Gastroesophageal sphincter (tissue), 3 donors: ENCODE data around the gene GMDS.

ENCODE experiments used
- CTCF ChIP-seq, 4 experiments: fragments of 200-600 bp in 2 of 4; fragments of 450-650 bp in 2 of 4; sonication (generic) in 1 of 4; IDR thresholded peaks; one replicate each; pipeline ENCODE4 v1.5.1; 2017 to 2019; ENCODE audit warnings: antibody characterized with exemption in 4 of 4, mild to moderate bottlenecking in 2 of 4, moderate library complexity in 2 of 4
- EP300 ChIP-seq: sonication (generic); formaldehyde crosslinking; IDR thresholded peaks from one replicate; pipeline ENCODE4 v1.6.1; 2017; ENCODE audit warnings: antibody characterized with exemption, mild to moderate bottlenecking
- POLR2A ChIP-seq, 2 donors: fragments of 450-650 bp; IDR thresholded peaks; one replicate each; pipeline ENCODE4 v1.6.1; 2017; ENCODE audit warnings: antibody characterized with exemption in 2 of 2, mild to moderate bottlenecking in 2 of 2, moderate library complexity in 1 of 2
- POLR2AphosphoS5 ChIP-seq: sonication (generic); formaldehyde crosslinking; IDR thresholded peaks from one replicate; pipeline ENCODE4 v1.6.1; 2017; ENCODE audit warnings: antibody characterized with exemption

GRCh38 chr6:1869308-1869707 lies 376.1 kb downstream of the GMDS start:
- TF ChIP-seq POLR2A (IDR thresholded peaks at IDR 0.05) (no peak), CTCF (IDR thresholded peaks at IDR 0.05) (no peak), POLR2AphosphoS5 (no peak), EP300 (no peak)
